ENCODE measurements around the gene GOLPH3L.

GOLPH3L gene

DNA sequence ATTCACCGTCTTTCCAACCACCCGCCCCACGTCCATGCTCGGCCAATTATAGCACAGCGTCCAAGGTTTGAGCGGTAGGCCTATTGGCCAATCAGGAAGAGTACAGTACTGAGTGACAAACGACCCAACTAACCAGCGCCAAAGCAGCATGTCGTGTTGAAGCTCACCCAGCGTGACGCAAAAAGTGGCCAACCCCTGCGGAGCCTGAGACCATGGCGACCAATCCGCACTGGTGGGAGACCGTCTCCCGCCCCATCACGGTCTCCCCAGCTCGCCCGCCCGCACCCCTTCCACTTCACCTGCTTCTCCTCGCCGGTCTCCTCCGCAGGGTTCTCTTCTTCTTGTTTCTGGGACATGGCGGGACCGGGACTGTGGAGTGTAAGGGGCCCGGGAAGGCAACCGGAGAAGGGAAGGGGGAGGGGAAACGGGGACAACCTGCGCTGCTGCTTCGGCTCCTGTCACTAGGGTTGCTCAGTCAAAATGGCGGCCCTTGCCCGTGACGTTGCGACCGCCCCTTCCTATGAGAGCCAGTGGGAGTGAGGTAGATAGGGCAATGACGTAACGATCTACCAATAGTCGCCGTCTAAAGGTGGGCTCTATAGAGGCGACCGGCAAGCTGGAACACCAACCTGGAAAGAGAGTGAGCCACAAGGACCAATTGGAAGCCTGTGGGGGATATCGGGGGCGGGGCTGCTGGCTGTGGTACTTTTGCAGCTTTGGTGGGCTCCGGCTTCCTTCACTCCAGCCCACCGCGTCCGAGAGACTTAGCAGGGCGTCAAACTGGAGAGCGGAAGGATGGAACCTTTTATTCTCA is 67.6 kb downstream of the GOLPH3L start, which contains the start of gene ENSA (continued):
- TF ChIP-seq, protein P1, sequence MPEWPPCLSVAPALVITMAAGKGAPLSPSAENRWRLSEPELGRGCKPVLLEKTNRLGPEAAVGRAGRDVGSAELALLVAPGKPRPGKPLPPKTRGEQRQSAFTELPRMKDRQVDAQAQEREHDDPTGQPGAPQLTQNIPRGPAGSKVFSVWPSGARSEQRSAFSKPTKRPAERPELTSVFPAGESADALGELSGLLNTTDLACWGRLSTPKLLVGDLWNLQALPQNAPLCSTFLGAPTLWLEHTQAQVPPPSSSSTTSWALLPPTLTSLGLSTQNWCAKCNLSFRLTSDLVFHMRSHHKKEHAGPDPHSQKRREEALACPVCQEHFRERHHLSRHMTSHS (tag by site-specific recombination; IDR thresholded peaks at IDR 0.05): no peak

DNA sequence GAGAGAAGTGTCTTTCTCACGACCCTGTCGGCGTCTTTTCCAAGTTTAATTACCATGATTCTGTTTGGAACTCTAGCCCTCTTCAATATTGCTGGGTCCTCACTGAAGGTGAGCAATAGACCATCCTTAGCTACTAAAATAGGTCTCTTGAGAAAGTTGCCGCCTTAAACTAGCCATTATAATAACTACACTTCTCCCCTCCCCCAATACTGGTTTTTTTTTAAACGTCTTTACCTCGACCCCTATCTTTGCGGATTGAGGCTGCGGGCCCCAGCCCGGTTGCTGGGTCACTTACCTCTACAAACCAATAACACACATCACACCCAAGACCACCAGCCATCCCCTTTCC is 68.2 kb downstream of the GOLPH3L start:
- H3K4me3 ChIP-seq (ENCODE audit: low read depth, low read length): peak overlapping the region; percentile 77
- ChIA-PET POLR2A (interaction anchor here (0.5 to 3.0 kb wide), 18 partner anchors 9 to 395 kb away, joined by 3 to 56 read pairs (median 5); partner anchors contain the start of genes ADAMTSL4, GOLPH3L and MCL1), CTCF (interaction anchor here (0.6 to 1.8 kb wide), 3 partner anchors 9 to 712 kb away, joined by 3 to 8 read pairs (median 3); no protein-coding TSS in a partner anchor)
- H3K36me3 ChIP-seq (ENCODE audit: control insufficient read depth in 2 of 2, insufficient read depth in 1 of 2, low read length in 2 of 2): peaks cover 7 to 41% of the 10 kb centered on the region in 2 experiments
- no peak overlapping the region; the same call in 1 of the 2 replicates for H3K27ac ChIP-seq (ENCODE audit: extremely low read depth, low read depth, low read length)
- no peaks in the 10 kb centered on the region for H3K4me1 ChIP-seq (ENCODE audit: control insufficient read depth, insufficient read depth, low read length)
- no peaks in the 10 kb centered on the region for H3K9me3 ChIP-seq (ENCODE audit: control insufficient read depth, insufficient read depth, low read depth, low read length)
- no peak for TF ChIP-seq ZNF10 (tag by site-specific recombination; IDR thresholded peaks at IDR 0.05)
- 0 out of 2 replicates have a peak, but pooled peaks have one; percentile 13 for TF ChIP-seq ZNF2 (tag by site-specific recombination; IDR thresholded peaks at IDR 0.05)
- TF ChIP-seq ZBTB20 (tag by site-specific recombination; IDR thresholded peaks at IDR 0.05): no peak
- TF ChIP-seq ZNF350 (tag by site-specific recombination; IDR thresholded peaks at IDR 0.05): no peak
- no peak for TF ChIP-seq ZNF610 (tag by site-specific recombination; IDR thresholded peaks at IDR 0.05; ENCODE audit: borderline replicate concordance)
- TF ChIP-seq, protein P2, sequence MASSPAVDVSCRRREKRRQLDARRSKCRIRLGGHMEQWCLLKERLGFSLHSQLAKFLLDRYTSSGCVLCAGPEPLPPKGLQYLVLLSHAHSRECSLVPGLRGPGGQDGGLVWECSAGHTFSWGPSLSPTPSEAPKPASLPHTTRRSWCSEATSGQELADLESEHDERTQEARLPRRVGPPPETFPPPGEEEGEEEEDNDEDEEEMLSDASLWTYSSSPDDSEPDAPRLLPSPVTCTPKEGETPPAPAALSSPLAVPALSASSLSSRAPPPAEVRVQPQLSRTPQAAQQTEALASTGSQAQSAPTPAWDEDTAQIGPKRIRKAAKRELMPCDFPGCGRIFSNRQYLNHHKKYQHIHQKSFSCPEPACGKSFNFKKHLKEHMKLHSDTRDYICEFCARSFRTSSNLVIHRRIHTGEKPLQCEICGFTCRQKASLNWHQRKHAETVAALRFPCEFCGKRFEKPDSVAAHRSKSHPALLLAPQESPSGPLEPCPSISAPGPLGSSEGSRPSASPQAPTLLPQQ (tag by site-specific recombination; IDR thresholded peaks at IDR 0.05): peak; percentile 62; the same call in 1 of the 2 replicates
- TF ChIP-seq ZNF16 (tag by site-specific recombination; IDR thresholded peaks at IDR 0.05; ENCODE audit: low read depth): no peak
- TF ChIP-seq, protein P3, sequence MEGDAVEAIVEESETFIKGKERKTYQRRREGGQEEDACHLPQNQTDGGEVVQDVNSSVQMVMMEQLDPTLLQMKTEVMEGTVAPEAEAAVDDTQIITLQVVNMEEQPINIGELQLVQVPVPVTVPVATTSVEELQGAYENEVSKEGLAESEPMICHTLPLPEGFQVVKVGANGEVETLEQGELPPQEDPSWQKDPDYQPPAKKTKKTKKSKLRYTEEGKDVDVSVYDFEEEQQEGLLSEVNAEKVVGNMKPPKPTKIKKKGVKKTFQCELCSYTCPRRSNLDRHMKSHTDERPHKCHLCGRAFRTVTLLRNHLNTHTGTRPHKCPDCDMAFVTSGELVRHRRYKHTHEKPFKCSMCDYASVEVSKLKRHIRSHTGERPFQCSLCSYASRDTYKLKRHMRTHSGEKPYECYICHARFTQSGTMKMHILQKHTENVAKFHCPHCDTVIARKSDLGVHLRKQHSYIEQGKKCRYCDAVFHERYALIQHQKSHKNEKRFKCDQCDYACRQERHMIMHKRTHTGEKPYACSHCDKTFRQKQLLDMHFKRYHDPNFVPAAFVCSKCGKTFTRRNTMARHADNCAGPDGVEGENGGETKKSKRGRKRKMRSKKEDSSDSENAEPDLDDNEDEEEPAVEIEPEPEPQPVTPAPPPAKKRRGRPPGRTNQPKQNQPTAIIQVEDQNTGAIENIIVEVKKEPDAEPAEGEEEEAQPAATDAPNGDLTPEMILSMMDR (tag by site-specific recombination; IDR thresholded peaks at IDR 0.05): no peak
- no peak for TF ChIP-seq ZNF404 (tag by site-specific recombination; IDR thresholded peaks at IDR 0.05)
- TF ChIP-seq BCL11A (tag by site-specific recombination; IDR thresholded peaks at IDR 0.05; ENCODE audit: low read depth): no peak
- TF ChIP-seq ZNF416 (tag by site-specific recombination; IDR thresholded peaks at IDR 0.05): no peak
- TF ChIP-seq, protein P4, sequence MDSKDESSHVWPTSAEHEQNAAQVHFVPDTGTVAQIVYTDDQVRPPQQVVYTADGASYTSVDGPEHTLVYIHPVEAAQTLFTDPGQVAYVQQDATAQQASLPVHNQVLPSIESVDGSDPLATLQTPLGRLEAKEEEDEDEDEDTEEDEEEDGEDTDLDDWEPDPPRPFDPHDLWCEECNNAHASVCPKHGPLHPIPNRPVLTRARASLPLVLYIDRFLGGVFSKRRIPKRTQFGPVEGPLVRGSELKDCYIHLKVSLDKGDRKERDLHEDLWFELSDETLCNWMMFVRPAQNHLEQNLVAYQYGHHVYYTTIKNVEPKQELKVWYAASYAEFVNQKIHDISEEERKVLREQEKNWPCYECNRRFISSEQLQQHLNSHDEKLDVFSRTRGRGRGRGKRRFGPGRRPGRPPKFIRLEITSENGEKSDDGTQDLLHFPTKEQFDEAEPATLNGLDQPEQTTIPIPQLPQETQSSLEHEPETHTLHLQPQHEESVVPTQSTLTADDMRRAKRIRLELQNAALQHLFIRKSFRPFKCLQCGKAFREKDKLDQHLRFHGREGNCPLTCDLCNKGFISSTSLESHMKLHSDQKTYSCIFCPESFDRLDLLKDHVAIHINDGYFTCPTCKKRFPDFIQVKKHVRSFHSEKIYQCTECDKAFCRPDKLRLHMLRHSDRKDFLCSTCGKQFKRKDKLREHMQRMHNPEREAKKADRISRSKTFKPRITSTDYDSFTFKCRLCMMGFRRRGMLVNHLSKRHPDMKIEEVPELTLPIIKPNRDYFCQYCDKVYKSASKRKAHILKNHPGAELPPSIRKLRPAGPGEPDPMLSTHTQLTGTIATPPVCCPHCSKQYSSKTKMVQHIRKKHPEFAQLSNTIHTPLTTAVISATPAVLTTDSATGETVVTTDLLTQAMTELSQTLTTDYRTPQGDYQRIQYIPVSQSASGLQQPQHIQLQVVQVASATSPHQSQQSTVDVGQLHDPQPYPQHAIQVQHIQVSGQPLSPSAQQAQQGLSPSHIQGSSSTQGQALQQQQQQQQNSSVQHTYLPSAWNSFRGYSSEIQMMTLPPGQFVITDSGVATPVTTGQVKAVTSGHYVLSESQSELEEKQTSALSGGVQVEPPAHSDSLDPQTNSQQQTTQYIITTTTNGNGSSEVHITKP (tag by site-specific recombination; IDR thresholded peaks at IDR 0.05): 0 out of 2 replicates have a peak, but pooled peaks have one; percentile 18
- peak; percentile 85 for TF ChIP-seq ZNF335 (tag by site-specific recombination; conservative IDR thresholded peaks at IDR 0.05)
- TF ChIP-seq SP3 (tag by site-specific recombination; IDR thresholded peaks at IDR 0.05): no peak
- TF ChIP-seq, protein P5, sequence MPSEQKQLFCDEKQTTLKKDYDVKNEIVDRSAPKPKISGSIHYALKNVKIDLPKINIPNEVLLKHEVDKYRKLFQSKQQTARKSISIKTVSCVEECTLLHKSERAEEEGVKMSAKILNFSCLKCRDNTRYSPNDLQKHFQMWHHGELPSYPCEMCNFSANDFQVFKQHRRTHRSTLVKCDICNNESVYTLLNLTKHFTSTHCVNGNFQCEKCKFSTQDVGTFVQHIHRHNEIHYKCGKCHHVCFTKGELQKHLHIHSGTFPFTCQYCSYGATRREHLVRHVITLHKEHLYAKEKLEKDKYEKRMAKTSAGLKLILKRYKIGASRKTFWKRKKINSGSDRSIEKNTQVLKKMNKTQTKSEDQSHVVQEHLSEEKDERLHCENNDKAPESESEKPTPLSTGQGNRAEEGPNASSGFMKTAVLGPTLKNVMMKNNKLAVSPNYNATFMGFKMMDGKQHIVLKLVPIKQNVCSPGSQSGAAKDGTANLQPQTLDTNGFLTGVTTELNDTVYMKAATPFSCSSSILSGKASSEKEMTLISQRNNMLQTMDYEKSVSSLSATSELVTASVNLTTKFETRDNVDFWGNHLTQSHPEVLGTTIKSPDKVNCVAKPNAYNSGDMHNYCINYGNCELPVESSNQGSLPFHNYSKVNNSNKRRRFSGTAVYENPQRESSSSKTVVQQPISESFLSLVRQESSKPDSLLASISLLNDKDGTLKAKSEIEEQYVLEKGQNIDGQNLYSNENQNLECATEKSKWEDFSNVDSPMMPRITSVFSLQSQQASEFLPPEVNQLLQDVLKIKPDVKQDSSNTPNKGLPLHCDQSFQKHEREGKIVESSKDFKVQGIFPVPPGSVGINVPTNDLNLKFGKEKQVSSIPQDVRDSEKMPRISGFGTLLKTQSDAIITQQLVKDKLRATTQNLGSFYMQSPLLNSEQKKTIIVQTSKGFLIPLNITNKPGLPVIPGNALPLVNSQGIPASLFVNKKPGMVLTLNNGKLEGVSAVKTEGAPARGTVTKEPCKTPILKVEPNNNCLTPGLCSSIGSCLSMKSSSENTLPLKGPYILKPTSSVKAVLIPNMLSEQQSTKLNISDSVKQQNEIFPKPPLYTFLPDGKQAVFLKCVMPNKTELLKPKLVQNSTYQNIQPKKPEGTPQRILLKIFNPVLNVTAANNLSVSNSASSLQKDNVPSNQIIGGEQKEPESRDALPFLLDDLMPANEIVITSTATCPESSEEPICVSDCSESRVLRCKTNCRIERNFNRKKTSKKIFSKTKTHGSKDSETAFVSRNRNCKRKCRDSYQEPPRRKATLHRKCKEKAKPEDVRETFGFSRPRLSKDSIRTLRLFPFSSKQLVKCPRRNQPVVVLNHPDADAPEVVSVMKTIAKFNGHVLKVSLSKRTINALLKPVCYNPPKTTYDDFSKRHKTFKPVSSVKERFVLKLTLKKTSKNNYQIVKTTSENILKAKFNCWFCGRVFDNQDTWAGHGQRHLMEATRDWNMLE (tag by site-specific recombination; conservative IDR thresholded peaks at IDR 0.05; ENCODE audit: low read depth): no peak
- no peak for TF ChIP-seq ZXDB (tag by site-specific recombination; IDR thresholded peaks at IDR 0.05)
- TF ChIP-seq ZNF501 (tag by site-specific recombination; IDR thresholded peaks at IDR 0.05): no peak
- no peak for TF ChIP-seq ZNF571 (tag by site-specific recombination; IDR thresholded peaks at IDR 0.05)
- no peak for TF ChIP-seq ZNF626 (tag by site-specific recombination; IDR thresholded peaks at IDR 0.05)

Measured in HEK293 (cell line).